HG03025 (cell line): ENCODE measurements around the gene FITM2.
"Not testable (repeated sequence)": the region's sequence is repeated elsewhere in the genome, so short reads cannot be mapped to it uniquely, and the experiment has no call there.

Experiments
- ATAC-seq: cut with Tn5 transposase; IDR thresholded peaks from one replicate; pipeline ENCODE4 v1.9.1; 2021; ENCODE audit warnings: mild to moderate bottlenecking, moderate library complexity; ENCODE audit not compliant: unreplicated experiment, low FRiP score

The FITM2 gene

GRCh38 chr20:44334709-44335108, 23.7 kb upstream of the FITM2 start:
- ATAC-seq = no peak

- ATAC-seq = no peak
These were observed 23.3 kb upstream of the FITM2 start for GRCh38 chr20:44334306-44334705.

GRCh38 chr20:44331201-44331600, 20.2 kb upstream of the FITM2 start:
- ATAC-seq = no peak

GRCh38 chr20:44328428-44328827, 17.4 kb upstream of the FITM2 start:
- no peak for ATAC-seq

GRCh38 chr20:44327748-44328147, 16.7 kb upstream of the FITM2 start:
- ATAC-seq = not testable (repeated sequence)

- no peak for ATAC-seq
These were observed 15.6 kb upstream of the FITM2 start for GRCh38 chr20:44326391-44327159.

- ATAC-seq = no peak
These were observed 13.3 kb upstream of the FITM2 start for GRCh38 chr20:44324343-44324742.

- no peak for ATAC-seq
These were observed 8.9 kb upstream of the FITM2 start for GRCh38 chr20:44319839-44320422.

GRCh38 chr20:44314870-44315269, 3.9 kb upstream of the FITM2 start:
- ATAC-seq = no peak

- peak; percentile 6 for ATAC-seq
These were observed 989 bp downstream of the FITM2 start for GRCh38 chr20:44309763-44310663.

GRCh38 chr20:44306927-44307326, 4.1 kb downstream of the FITM2 start:
- no peak for ATAC-seq

GRCh38 chr20:44304383-44304782, 6.6 kb downstream of the FITM2 start:
- ATAC-seq = no peak

- no peak for ATAC-seq
These were observed 8.3 kb downstream of the FITM2 start for GRCh38 chr20:44302736-44303135.

GRCh38 chr20:44302026-44302669, 8.9 kb downstream of the FITM2 start:
- no peak for ATAC-seq

- ATAC-seq = no peak
These were observed 9.7 kb downstream of the FITM2 start for GRCh38 chr20:44301285-44301684.

- ATAC-seq = not testable (repeated sequence)
These were observed 11.9 kb downstream of the FITM2 start for GRCh38 chr20:44299011-44299535.

GRCh38 chr20:44297721-44298120, 13.3 kb downstream of the FITM2 start:
- ATAC-seq = no peak

- no peak for ATAC-seq
These were observed 15.0 kb downstream of the FITM2 start for GRCh38 chr20:44296011-44296410.

GRCh38 chr20:44291754-44292153, 19.2 kb downstream of the FITM2 start:
- ATAC-seq = no peak

- ATAC-seq = no peak
These were observed 22.8 kb downstream of the FITM2 start for GRCh38 chr20:44288252-44288651.
